DND-41 (cell line): Measurements from ENCODE around the gene DNAJC5.

Experiments
- EZH2 ChIP-seq: IDR thresholded peaks from 3 replicates; pipeline ENCODE4 v1.6.1; 2012; ENCODE audit warnings: borderline replicate concordance, low read depth, mild to moderate bottlenecking, moderate library complexity, low read length, inconsistent platforms; ENCODE audit not compliant: severe bottlenecking
- TF ChIP-seq, protein P1 (sequence below): IDR thresholded peaks from 2 replicates; pipeline ENCODE4 v1.5.1; 2012; ENCODE audit warnings: borderline replicate concordance, low read length, moderate library complexity, mild to moderate bottlenecking; ENCODE audit not compliant: poor library complexity, severe bottlenecking; ENCODE audit errors: extremely low read depth

DNA sequence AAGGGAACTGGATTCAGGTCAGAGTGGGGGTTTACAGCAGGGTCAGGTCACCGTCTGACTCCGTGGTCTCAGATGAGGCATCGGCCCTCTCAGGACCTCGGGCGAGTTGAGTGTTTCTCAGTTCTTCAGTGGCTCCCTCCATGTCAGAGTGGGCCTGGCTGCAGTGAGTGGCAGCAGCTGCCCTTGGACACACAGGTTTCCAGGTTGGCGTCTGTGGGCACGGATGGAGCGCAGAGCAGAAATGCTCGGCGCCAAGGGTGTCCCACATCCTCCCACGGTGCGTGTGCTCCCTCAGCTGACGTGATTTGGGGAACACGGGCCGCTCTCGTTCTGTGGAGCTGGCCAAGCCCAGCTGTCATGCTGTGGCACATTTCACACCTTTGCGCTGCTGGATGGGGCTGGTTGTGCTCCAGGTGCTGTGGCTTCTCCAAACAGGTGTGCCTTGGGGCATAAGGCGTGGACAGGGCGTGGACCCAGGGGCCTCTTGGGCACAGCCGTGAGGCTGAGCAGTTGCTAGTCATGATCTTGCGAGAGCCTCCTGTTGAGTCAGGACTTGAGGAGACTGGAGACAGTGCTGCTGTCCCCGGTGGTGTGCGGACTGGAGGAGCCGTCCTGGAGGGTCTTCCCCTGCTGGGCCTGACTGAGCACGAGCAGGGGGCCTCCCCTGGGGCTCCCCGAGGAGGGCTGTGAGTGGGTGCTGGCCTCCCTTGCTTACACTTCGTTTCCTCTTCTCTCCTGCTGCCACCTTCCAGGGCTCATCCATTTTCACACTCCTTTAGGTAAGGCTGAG, 9.5 kb upstream of the DNAJC5 start:
- TF ChIP-seq, protein P1, sequence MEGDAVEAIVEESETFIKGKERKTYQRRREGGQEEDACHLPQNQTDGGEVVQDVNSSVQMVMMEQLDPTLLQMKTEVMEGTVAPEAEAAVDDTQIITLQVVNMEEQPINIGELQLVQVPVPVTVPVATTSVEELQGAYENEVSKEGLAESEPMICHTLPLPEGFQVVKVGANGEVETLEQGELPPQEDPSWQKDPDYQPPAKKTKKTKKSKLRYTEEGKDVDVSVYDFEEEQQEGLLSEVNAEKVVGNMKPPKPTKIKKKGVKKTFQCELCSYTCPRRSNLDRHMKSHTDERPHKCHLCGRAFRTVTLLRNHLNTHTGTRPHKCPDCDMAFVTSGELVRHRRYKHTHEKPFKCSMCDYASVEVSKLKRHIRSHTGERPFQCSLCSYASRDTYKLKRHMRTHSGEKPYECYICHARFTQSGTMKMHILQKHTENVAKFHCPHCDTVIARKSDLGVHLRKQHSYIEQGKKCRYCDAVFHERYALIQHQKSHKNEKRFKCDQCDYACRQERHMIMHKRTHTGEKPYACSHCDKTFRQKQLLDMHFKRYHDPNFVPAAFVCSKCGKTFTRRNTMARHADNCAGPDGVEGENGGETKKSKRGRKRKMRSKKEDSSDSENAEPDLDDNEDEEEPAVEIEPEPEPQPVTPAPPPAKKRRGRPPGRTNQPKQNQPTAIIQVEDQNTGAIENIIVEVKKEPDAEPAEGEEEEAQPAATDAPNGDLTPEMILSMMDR, result no peak
- no peak for TF ChIP-seq EZH2
